Hepatocyte (in vitro differentiated cells): ENCODE data around the gene NYNRIN.

ENCODE experiments used
- CTCF ChIP-seq: fragments of 200-600 bp; sonication (generic); IDR thresholded peaks from 2 replicates; pipeline ENCODE4 v1.5.1; 2016; ENCODE audit warnings: antibody characterized with exemption, mild to moderate bottlenecking; ENCODE audit not compliant: poor library complexity
- EZH2 ChIP-seq: fragments of 200-600 bp; sonication (generic); IDR thresholded peaks from 2 replicates; pipeline ENCODE4 v1.6.1; 2016; ENCODE audit warnings: antibody characterized with exemption, mild to moderate bottlenecking, borderline replicate concordance
- EZH2phosphoT487 ChIP-seq: fragments of 200-600 bp; sonication (generic); IDR thresholded peaks from one replicate; pipeline ENCODE4 v1.6.1; 2018; ENCODE audit warnings: antibody characterized with exemption, mild to moderate bottlenecking, low read depth, moderate library complexity; ENCODE audit not compliant: unreplicated experiment, severe bottlenecking

- no peak for TF ChIP-seq CTCF
- no peak for TF ChIP-seq EZH2
- no peak for TF ChIP-seq EZH2phosphoT487
These were observed 42.6 kb upstream of the NYNRIN start for GRCh38 chr14:24356208-24356607.
